Effector memory CD4-positive, alpha-beta T cell (primary cell): Measurements from ENCODE around the gene CORO7.

Source experiments
- DNase-seq, 3 donors: peaks; one replicate each; pipeline ENCODE4 v3.0.0-alpha.2; 2020
- H3K27ac ChIP-seq: 2 replicates; pipeline ENCODE4 v1.7.0; 2013; ENCODE audit warnings: mild to moderate bottlenecking, low read length, moderate library complexity; ENCODE audit not compliant: insufficient read depth, poor library complexity, severe bottlenecking
- H3K27me3 ChIP-seq: replicated peaks from 2 replicates; pipeline ENCODE4 v1.7.0; 2013; ENCODE audit warnings: mild to moderate bottlenecking, low read length; ENCODE audit not compliant: insufficient read depth, control insufficient read depth, poor library complexity, severe bottlenecking
- H3K36me3 ChIP-seq: 2 replicates; pipeline ENCODE4 v1.7.0; 2013; ENCODE audit warnings: mild to moderate bottlenecking, low read length, moderate library complexity; ENCODE audit not compliant: control insufficient read depth, insufficient read depth
- H3K4me1 ChIP-seq: 2 replicates; pipeline ENCODE4 v1.7.0; 2013; ENCODE audit warnings: low read length, mild to moderate bottlenecking; ENCODE audit not compliant: control insufficient read depth, insufficient read depth, poor library complexity, severe bottlenecking
- H3K4me3 ChIP-seq: 2 replicates; pipeline ENCODE4 v1.7.0; 2013; ENCODE audit warnings: low read length, low read depth, mild to moderate bottlenecking; ENCODE audit not compliant: insufficient read depth, poor library complexity, severe bottlenecking
- H3K9me3 ChIP-seq: 2 replicates; pipeline ENCODE4 v1.7.0; 2013; ENCODE audit warnings: mild to moderate bottlenecking, low read length, moderate library complexity; ENCODE audit not compliant: control insufficient read depth

The CORO7 gene

DNA sequence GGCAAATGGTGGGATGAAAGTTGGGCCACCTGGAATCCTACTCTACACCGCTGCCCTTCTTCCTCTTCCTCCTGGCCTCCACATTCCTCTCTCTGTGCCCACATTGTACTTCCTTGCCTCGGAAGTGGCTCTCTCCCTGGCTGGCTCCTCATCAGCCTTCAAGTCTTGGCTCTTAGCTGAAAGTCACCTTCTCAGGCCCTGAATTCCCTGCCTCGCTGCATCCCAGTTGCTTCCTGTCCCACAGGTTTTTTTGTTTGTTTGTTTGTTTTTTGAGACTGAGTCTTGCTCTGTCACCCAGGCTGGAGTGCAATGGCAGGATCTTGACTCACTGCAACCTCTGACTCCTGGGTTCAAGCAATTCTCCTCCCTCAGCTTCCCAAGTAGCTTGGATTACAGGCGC, 62.7 kb downstream of the CORO7 start:
- Histone ChIP-seq H3K4me3 (no peak overlapping the region), H3K27me3 (no peaks in the 10 kb centered on the region), H3K36me3 (peaks cover 30% of the 10 kb centered on the region), H3K4me1 (peaks cover 12% of the 10 kb centered on the region), H3K9me3 (no peaks in the 10 kb centered on the region), H3K27ac (no peak overlapping the region)
- no peak for DNase-seq

DNA sequence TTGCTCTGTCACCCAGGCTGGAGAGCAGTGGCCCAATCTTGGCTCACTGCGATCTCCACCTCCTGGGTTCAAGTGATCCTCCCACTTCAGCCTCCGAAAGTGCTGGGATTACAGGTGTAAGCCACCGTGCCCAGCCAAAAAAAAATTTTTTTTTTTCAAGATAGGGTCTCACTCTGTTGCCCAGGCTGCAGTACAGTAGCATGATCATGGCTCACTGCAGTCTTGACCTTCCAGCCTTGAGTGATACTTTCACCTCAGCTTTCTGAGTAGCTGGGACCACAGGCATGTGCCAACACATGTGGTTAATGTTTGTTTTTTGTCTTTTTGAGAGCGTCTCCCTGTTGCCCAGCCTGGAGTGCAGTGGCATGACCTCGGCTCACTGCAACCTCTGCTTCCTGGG, 63.6 kb downstream of the CORO7 start:
- Histone ChIP-seq H3K27me3 (no peaks in the 10 kb centered on the region), H3K4me1 (peaks cover 12% of the 10 kb centered on the region), H3K36me3 (peaks cover 24% of the 10 kb centered on the region), H3K27ac (no peak overlapping the region), H3K9me3 (no peaks in the 10 kb centered on the region), H3K4me3 (no peak overlapping the region)
- DNase-seq, result no peak

- Histone ChIP-seq H3K9me3 (no peaks in the 10 kb centered on the region), H3K27ac (no peak overlapping the region), H3K27me3 (no peaks in the 10 kb centered on the region), H3K36me3 (peaks cover 21% of the 10 kb centered on the region), H3K4me1 (peaks cover 12% of the 10 kb centered on the region), H3K4me3 (no peak overlapping the region)
- DNase-seq, result no peak
These were observed 64.5 kb downstream of the CORO7 start for GRCh38 chr16:4351880-4352279.

DNA sequence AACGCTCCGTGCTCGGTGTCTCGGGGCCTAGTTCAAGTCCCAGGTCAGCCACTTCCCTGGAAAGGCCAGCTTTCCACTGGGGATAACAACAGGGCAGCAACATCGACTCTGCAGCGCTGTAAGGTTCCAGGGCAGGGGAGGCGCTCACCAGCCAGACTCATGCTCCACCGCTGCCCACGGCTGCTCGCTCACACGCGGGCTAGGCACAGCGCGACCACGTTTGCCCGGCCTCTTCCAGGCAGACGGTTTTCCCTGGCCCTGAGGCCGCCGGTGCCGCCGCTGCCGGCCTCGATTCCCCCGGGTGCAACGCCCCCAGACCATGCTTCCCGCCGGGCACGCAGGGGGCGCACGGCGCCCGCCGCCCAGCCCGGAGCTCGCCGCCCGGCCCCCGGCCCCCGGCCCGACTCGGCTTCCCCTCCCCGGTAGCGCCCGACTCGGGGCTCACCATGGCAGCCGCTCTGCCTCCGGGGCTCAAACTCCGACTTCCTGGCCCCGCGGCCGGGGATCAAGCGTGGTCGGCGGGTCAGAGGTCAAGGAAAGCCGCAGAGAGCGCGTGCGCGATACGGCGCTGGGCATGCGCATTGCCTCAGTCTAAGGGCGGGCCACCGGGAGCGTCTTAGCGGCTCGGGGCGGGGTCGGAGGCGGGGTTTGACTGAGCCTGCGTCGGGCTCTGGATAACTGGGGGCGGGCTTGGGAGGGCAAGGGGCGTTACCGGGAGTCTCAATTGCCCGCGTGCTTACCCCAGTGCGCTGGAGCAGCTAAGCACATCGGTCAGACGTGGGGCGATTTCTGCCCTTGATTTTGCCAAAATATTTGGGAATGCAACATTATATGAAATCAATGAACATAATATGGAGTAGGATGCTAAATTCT, 65.4 kb downstream of the CORO7 start, which contains the start of gene PAM16:
Gene PAM16 (minus strand): TSS at position 535 of the 873 bp plus-strand sequence. CDS start 87 bp downstream, at position 448.
- no peaks in the 10 kb centered on the region for H3K9me3 ChIP-seq
- peak within 1 kb of the TSS; percentile 63 for H3K27ac ChIP-seq
- H3K27me3 ChIP-seq, result no peaks in the 10 kb centered on the region
- DNase-seq, result peak; percentile 94 to 97 (median 96)
- H3K4me3 ChIP-seq, result peak within 1 kb of the TSS; percentile 81
- peaks cover 12% of the 10 kb centered on the region for H3K4me1 ChIP-seq
- peaks cover 21% of the 10 kb centered on the region for H3K36me3 ChIP-seq

GRCh38 chr16:4350365-4350786, 66.0 kb downstream of the CORO7 start:
- H3K36me3 ChIP-seq, result peaks cover 20% of the 10 kb centered on the region
- DNase-seq, result no peak
- peak overlapping the region; percentile 81 for H3K4me3 ChIP-seq
- peaks cover 12% of the 10 kb centered on the region for H3K4me1 ChIP-seq
- no peaks in the 10 kb centered on the region for H3K27me3 ChIP-seq
- peak overlapping the region; percentile 63 for H3K27ac ChIP-seq
- no peaks in the 10 kb centered on the region for H3K9me3 ChIP-seq

- no peak overlapping the region for H3K27ac ChIP-seq
- no peak for DNase-seq
- H3K9me3 ChIP-seq, result no peaks in the 10 kb centered on the region
- peaks cover 10% of the 10 kb centered on the region for H3K36me3 ChIP-seq
- H3K4me3 ChIP-seq, result no peak overlapping the region
- peaks cover 12% of the 10 kb centered on the region for H3K4me1 ChIP-seq
- no peaks in the 10 kb centered on the region for H3K27me3 ChIP-seq
These were observed 67.1 kb downstream of the CORO7 start for GRCh38 chr16:4349332-4349731.

DNA sequence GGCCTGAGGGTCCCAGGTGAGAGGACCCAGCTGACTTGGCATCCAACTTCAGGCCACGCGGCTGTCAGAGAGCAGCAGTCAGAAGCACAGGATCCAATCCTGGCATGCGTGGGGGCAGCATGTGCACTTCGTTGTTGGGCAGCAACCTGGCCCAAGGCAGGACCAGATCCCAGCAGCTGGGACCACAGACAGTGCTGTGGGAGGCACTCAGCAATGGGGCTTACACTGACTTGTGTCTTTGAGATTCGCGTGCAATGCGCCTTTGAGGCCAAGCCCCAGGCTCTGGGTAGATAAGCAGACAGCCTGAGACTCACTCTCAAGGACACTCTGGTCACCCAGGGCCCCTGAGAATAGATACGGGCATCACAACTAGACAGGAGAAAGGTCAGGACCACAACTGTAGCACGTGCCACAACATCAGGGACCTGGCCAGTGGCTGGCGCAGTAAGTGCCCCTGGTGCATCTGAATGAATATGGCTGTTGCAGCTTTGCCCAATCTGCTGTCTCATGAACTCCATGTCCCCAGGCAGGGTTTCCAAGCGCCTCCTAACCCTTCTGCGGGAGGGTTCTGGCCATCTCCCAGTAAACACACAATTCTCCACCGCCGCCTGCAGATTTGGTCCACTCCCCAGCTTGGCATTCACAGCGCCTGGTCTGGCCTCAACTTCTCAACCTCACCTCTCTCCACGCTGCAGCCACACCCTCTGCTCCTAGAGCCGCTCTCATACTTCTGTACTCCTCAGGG, 68.5 kb downstream of the CORO7 start:
- no peaks in the 10 kb centered on the region for H3K9me3 ChIP-seq
- no peak overlapping the region for H3K4me3 ChIP-seq
- no peak overlapping the region for H3K27ac ChIP-seq
- DNase-seq, result no peak
- H3K4me1 ChIP-seq, result peaks cover 12% of the 10 kb centered on the region
- no peaks in the 10 kb centered on the region for H3K27me3 ChIP-seq
- peaks cover 5% of the 10 kb centered on the region for H3K36me3 ChIP-seq

DNA sequence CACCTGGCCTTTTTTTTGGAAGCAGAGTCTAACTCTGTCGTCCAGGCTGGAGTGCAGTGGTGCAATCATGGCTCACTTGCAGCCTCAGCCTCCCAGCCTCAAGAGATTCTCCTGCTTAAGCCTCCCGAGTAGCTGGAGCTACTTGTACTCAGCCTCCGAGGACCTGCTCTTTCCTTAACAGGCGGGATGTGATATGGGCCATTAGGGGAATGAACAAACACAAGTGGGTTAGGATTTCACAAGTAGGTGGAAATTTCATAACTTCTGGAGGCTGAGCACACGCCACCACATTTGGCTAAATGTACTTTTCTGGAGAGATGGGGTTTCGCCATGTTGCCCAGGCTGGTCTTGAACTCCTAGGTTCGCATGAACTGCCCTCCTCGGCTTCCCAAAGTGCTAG, 69.4 kb downstream of the CORO7 start:
- Histone ChIP-seq H3K4me3 (no peak overlapping the region), H3K27ac (no peak overlapping the region), H3K4me1 (peaks cover 12% of the 10 kb centered on the region), H3K9me3 (no peaks in the 10 kb centered on the region), H3K36me3 (peaks cover 5% of the 10 kb centered on the region), H3K27me3 (no peaks in the 10 kb centered on the region)
- no peak for DNase-seq

GRCh38 chr16:4345836-4346781, 70.3 kb downstream of the CORO7 start:
- H3K27ac ChIP-seq, result no peak overlapping the region
- peaks cover 5% of the 10 kb centered on the region for H3K36me3 ChIP-seq
- no peaks in the 10 kb centered on the region for H3K27me3 ChIP-seq
- no peak for DNase-seq
- H3K4me3 ChIP-seq, result no peak overlapping the region
- no peaks in the 10 kb centered on the region for H3K9me3 ChIP-seq
- peaks cover 9% of the 10 kb centered on the region for H3K4me1 ChIP-seq
